ENCODE data around the gene BAG5.

DNA sequence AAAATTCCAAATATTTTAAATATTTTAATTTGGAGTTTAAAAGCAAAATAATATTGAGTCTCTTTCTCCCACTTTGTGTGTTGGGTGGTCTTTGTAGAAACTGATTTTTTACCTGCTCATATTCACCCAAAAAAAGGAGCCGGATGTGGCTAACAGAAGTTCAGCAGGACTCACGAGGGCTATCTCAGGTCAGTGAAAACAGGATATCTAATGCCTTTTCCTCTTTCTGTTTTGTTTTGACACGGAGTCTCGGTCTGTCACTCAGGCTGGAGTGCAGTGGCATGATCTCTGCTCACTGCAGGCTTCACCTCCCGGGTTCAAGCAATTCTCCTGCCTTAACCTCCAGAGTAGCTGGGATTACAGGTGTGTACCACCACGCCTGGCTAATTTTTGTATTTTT lies 31.1 kb upstream of the BAG5 start:
- TF ChIP-seq, protein P1, sequence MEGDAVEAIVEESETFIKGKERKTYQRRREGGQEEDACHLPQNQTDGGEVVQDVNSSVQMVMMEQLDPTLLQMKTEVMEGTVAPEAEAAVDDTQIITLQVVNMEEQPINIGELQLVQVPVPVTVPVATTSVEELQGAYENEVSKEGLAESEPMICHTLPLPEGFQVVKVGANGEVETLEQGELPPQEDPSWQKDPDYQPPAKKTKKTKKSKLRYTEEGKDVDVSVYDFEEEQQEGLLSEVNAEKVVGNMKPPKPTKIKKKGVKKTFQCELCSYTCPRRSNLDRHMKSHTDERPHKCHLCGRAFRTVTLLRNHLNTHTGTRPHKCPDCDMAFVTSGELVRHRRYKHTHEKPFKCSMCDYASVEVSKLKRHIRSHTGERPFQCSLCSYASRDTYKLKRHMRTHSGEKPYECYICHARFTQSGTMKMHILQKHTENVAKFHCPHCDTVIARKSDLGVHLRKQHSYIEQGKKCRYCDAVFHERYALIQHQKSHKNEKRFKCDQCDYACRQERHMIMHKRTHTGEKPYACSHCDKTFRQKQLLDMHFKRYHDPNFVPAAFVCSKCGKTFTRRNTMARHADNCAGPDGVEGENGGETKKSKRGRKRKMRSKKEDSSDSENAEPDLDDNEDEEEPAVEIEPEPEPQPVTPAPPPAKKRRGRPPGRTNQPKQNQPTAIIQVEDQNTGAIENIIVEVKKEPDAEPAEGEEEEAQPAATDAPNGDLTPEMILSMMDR (IDR thresholded peaks at IDR 0.05; ENCODE audit: control extremely low read depth in 1 of 3, insufficient read depth in 1 of 3, low read depth in 1 of 3, low read length in 3 of 3): no peak
- TF ChIP-seq RAD21 (IDR thresholded peaks at IDR 0.05 in 1 of 2, conservative IDR thresholded peaks at IDR 0.05 in 1 of 2; ENCODE audit: low read depth in 2 of 2, low read length in 2 of 2) (no peak), EZH2 (IDR thresholded peaks at IDR 0.05; ENCODE audit: low read depth, low read length, severe bottlenecking) (no peak), YY1 (IDR thresholded peaks at IDR 0.05; ENCODE audit: low read depth, low read length) (no peak), EGR1 (IDR thresholded peaks at IDR 0.05; ENCODE audit: borderline replicate concordance, low read depth, low read length) (no peak)

Data from H1 (cell line).